CD8-positive, alpha-beta memory T cell (primary cell): ENCODE data around the gene ADGRB3. TPM values are rescaled to one million over a fixed set of nuclear protein-coding genes. Genes with fewer than 3 reads are reported as not detected.

Source experiments
- CTCF ChIA-PET: fragments of 350-600 bp; sonication (Branson Sonifier 250); formaldehyde crosslinking; loops from one replicate; lab custom pipeline; 2021; ENCODE audit warnings: antibody characterized with exemption; lab: Charles Lee
- POLR2A ChIA-PET: fragments of 350-600 bp; sonication (Branson Sonifier 250); formaldehyde crosslinking; loops from one replicate; lab custom pipeline; 2021; ENCODE audit warnings: antibody characterized with exemption; lab: Charles Lee
- DNase-seq, 5 donors: peaks; one replicate each; pipeline versions ENCODE4 v3.0.0 to v3.0.0-alpha.2; 2020 to 2022; ENCODE audit warnings: mixed read lengths in 1 of 5
- H3K27ac ChIP-seq: one replicate; pipeline ENCODE4 v1.7.0; 2013; ENCODE audit warnings: low read depth, mild to moderate bottlenecking, low read length, moderate library complexity
- H3K27me3 ChIP-seq: 2 replicates; pipeline ENCODE4 v1.7.0; 2013; ENCODE audit warnings: low read length, mild to moderate bottlenecking; ENCODE audit not compliant: insufficient read depth, poor library complexity, severe bottlenecking
- H3K36me3 ChIP-seq: 2 replicates; pipeline ENCODE4 v1.7.0; 2013; ENCODE audit warnings: mild to moderate bottlenecking, low read length, moderate library complexity; ENCODE audit not compliant: insufficient read depth
- H3K4me1 ChIP-seq: 2 replicates; pipeline ENCODE4 v1.7.0; 2013; ENCODE audit warnings: mild to moderate bottlenecking, low read length, moderate library complexity; ENCODE audit not compliant: insufficient read depth
- H3K4me3 ChIP-seq: 2 replicates; pipeline ENCODE4 v1.7.0; 2013; ENCODE audit warnings: mild to moderate bottlenecking, low read length
- H3K9me3 ChIP-seq: 2 replicates; pipeline ENCODE4 v1.7.0; 2013; ENCODE audit warnings: mild to moderate bottlenecking, low read length
- H3K27ac Mint-ChIP-seq, 8 donors: one replicate each; pipeline ENCODE4 v1.8.0; 2020 to 2021; ENCODE audit warnings: mixed read lengths in 8 of 8, mild to moderate bottlenecking in 6 of 8, inconsistent platforms in 3 of 8, moderate library complexity in 3 of 8
- H3K27me3 Mint-ChIP-seq, 2 donors: one replicate each; pipeline ENCODE4 v1.8.0; 2020 to 2021; ENCODE audit warnings: mixed read lengths in 2 of 2, mild to moderate bottlenecking in 1 of 2, moderate library complexity in 1 of 2
- H3K36me3 Mint-ChIP-seq, 3 donors: one replicate each; pipeline ENCODE4 v1.8.0; 2020 to 2021; ENCODE audit warnings: mixed read lengths in 3 of 3, inconsistent platforms in 1 of 3, mild to moderate bottlenecking in 1 of 3
- H3K4me1 Mint-ChIP-seq, 3 donors: one replicate each; pipeline ENCODE4 v1.8.0; 2020 to 2021; ENCODE audit warnings: mixed read lengths in 3 of 3, inconsistent platforms in 1 of 3, mild to moderate bottlenecking in 1 of 3
- H3K4me3 Mint-ChIP-seq, 7 donors: one replicate each; pipeline ENCODE4 v1.8.0; 2020 to 2021; ENCODE audit warnings: mixed read lengths in 7 of 7, mild to moderate bottlenecking in 6 of 7, moderate library complexity in 4 of 7, inconsistent platforms in 2 of 7
- H3K9me3 Mint-ChIP-seq, 5 donors: one replicate each; pipeline ENCODE4 v1.8.0; 2020 to 2022; ENCODE audit warnings: mixed read lengths in 5 of 5, mild to moderate bottlenecking in 3 of 5, moderate library complexity in 2 of 5, inconsistent platforms in 1 of 5
- polyA plus RNA-seq: library from polyadenylated mRNA; unstranded; fragments of 300-500 nt; fragmentation: Illumina TruSeq; gene quantifications from one replicate; pipeline ENCODE4 v1.2.3, GENCODE V29; 2021
- total RNA-seq, 2 experiments: library from RNA; stranded (reverse); gene quantifications; one replicate each; pipeline ENCODE4 v1.2.3, GENCODE V29; 2021

Gene ADGRB3
- total and polyA plus RNA-seq, 3 experiments from 2014 or later, result not detected

DNA sequence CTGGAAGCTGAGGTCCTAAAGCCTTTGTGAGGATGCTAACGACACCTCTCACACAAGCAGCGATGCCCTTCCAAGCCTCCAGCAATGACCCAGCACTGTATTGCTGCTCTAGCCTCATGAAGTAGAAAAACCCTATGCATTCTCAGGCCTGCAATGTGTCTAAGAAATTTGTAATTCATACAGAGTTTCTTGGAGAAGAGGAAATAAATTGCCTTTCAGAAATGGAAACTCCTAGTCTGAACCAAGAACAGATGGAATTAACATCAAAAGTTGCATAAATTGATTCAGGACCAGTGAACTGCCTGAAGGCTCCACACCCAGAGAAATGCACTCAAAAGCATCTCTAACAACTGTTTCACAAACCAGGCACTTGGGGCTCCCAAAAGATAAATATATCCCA lies 353.6 kb downstream of the ADGRB3 start:
- no peaks in the 10 kb centered on the region for H3K36me3 Mint-ChIP-seq
- H3K9me3 Mint-ChIP-seq, result peaks cover 0 to 4% (median 0%) of the 10 kb centered on the region in 5 donors
- H3K27ac Mint-ChIP-seq, result no peak overlapping the region
- no peak for DNase-seq
- no peak overlapping the region for H3K27ac ChIP-seq
- H3K36me3 ChIP-seq, result no peaks in the 10 kb centered on the region
- CTCF ChIA-PET, result no interaction called here
- no peak overlapping the region for H3K4me3 ChIP-seq
- H3K27me3 Mint-ChIP-seq, result no peaks in the 10 kb centered on the region
- H3K9me3 ChIP-seq, result no peaks in the 10 kb centered on the region
- no peak overlapping the region for H3K4me3 Mint-ChIP-seq
- POLR2A ChIA-PET, result no interaction called here
- no peaks in the 10 kb centered on the region for H3K27me3 ChIP-seq
- H3K4me1 ChIP-seq, result no peaks in the 10 kb centered on the region
- H3K4me1 Mint-ChIP-seq, result no peaks in the 10 kb centered on the region

DNA sequence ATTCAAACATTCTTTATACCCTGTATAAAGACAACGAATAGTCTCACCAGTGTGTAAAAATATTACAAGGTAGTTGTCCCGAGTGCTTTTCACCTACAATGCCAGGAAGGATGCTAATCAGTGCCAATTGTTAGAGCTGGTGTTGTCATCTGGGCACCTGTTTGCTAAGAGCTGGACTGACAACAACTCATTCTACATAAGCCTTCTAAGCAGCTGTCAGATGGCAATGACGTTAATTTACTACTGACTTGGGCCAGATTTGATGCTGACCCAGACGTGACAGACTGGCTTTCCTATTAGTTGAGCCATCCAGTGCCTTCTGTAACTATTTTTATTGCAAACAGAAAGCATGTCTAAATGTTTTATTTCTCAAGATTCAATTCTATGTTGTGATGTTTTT lies 355.2 kb downstream of the ADGRB3 start:
- H3K27ac Mint-ChIP-seq, result no peak overlapping the region
- Histone ChIP-seq H3K27me3 (no peaks in the 10 kb centered on the region), H3K27ac (no peak overlapping the region), H3K9me3 (no peaks in the 10 kb centered on the region), H3K4me3 (no peak overlapping the region), H3K4me1 (no peaks in the 10 kb centered on the region), H3K36me3 (no peaks in the 10 kb centered on the region)
- peaks cover 0 to 4% (median 0%) of the 10 kb centered on the region in 5 donors for H3K9me3 Mint-ChIP-seq
- H3K4me3 Mint-ChIP-seq, result no peak overlapping the region
- ChIA-PET POLR2A (no interaction called here), CTCF (no interaction called here)
- H3K36me3 Mint-ChIP-seq, result no peaks in the 10 kb centered on the region
- no peaks in the 10 kb centered on the region for H3K4me1 Mint-ChIP-seq
- H3K27me3 Mint-ChIP-seq, result no peaks in the 10 kb centered on the region
- no peak for DNase-seq

DNA sequence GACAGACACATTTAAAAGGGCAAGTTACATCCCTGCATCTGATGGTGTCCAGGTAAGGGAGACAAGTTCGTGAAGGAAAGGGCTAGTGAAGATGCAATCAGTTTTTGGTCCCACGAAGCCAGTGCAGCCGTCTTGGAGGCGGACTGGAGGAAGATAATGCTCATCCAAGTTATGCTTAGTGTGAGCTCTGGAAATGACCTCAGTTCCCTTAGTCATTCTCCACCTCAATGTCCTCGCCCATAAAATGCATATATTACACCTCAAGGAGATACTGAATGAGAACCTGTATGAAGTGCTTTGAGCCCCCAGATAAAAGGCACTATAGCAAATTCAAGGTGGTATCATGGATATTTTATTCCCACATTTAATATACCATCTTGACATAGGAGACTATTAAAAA lies 358.8 kb downstream of the ADGRB3 start:
- H3K9me3 ChIP-seq, result no peaks in the 10 kb centered on the region
- no peaks in the 10 kb centered on the region for H3K36me3 Mint-ChIP-seq

DNA sequence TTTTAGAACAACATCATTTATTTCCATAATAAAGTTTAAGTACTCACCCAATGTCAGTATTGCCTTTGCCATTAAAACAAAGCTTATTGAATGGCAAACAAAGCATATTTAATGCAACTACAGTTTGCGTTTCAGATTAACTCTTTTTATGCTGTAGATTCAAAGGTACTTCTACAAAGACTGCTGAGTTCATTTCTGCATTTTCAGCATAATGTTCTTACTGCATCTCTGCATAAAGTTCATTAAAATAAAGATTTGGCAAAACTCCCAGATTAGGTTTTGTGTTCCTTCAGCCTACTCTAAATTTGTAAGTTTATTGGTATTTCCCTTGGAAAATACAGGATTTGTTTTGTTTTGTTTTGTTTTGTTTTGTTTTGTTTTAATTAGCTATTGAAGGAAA lies 359.4 kb downstream of the ADGRB3 start:
- Mint-ChIP-seq H3K9me3 (peaks cover 0 to 4% (median 0%) of the 10 kb centered on the region in 5 donors), H3K36me3 (no peaks in the 10 kb centered on the region), H3K4me3 (no peak overlapping the region), H3K27me3 (no peaks in the 10 kb centered on the region), H3K27ac (no peak overlapping the region), H3K4me1 (no peaks in the 10 kb centered on the region)
- Histone ChIP-seq H3K4me1 (no peaks in the 10 kb centered on the region), H3K36me3 (no peaks in the 10 kb centered on the region), H3K9me3 (no peaks in the 10 kb centered on the region), H3K27me3 (no peaks in the 10 kb centered on the region), H3K27ac (no peak overlapping the region), H3K4me3 (no peak overlapping the region)
- no peak for DNase-seq
- ChIA-PET CTCF (no interaction called here), POLR2A (no interaction called here)

More for the DNA sequence above, 358.8 kb downstream of the ADGRB3 start:
- Histone ChIP-seq H3K27ac (no peak overlapping the region), H3K27me3 (no peaks in the 10 kb centered on the region), H3K4me3 (no peak overlapping the region), H3K4me1 (no peaks in the 10 kb centered on the region), H3K36me3 (no peaks in the 10 kb centered on the region)
- no peak overlapping the region for H3K4me3 Mint-ChIP-seq
- no peak for DNase-seq
- peaks cover 0 to 4% (median 0%) of the 10 kb centered on the region in 5 donors for H3K9me3 Mint-ChIP-seq
- H3K27me3 Mint-ChIP-seq, result no peaks in the 10 kb centered on the region
- ChIA-PET POLR2A (no interaction called here), CTCF (no interaction called here)
- H3K27ac Mint-ChIP-seq, result no peak overlapping the region
- no peaks in the 10 kb centered on the region for H3K4me1 Mint-ChIP-seq

DNA sequence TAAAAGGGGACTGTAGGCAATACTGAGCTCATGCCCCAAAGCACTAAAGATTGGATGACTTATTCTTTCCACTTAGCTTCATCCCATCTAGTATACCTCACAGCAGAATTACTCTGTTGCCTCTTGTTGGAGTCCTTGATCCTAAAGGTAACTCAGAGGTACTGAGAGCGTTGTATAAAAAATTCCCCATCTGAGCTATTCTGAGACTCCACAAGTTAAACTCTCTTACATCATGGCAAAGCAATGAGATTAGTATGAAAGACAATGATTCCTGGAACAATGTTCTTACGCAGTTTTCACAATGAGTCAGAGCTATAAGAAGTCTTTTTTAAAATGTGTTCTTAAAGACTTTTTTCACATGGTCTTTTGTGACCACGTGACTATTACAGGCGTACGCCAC lies 370.1 kb downstream of the ADGRB3 start:
- H3K27me3 Mint-ChIP-seq, result no peaks in the 10 kb centered on the region
- Histone ChIP-seq H3K4me3 (no peak overlapping the region), H3K27me3 (no peaks in the 10 kb centered on the region), H3K9me3 (no peaks in the 10 kb centered on the region), H3K36me3 (no peaks in the 10 kb centered on the region), H3K27ac (no peak overlapping the region), H3K4me1 (no peaks in the 10 kb centered on the region)
- no peak overlapping the region for H3K27ac Mint-ChIP-seq
- peaks cover 0 to 9% (median 2%) of the 10 kb centered on the region in 5 donors for H3K9me3 Mint-ChIP-seq
- H3K4me3 Mint-ChIP-seq, result no peak overlapping the region
- no peaks in the 10 kb centered on the region for H3K4me1 Mint-ChIP-seq
- CTCF ChIA-PET, result no interaction called here
- POLR2A ChIA-PET, result no interaction called here
- DNase-seq, result no peak
- H3K36me3 Mint-ChIP-seq, result no peaks in the 10 kb centered on the region

DNA sequence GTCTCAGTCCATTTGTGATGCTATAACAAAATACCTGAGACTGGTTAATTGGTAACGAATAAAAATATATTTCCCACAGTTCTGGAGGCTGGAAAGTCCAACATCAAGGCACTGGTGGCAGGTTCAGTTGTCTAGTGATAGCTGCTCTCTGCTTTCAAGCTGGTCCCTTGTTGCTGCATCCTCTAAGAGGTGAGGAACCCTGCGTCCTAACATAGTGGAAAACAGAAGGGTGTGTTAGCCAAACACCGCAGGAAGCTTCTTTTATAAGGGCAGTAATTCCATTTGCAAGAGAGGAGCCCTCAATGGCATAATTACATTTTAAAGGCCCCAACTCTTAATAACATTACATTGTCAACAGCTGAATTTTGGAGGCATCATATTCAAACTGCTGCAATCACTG lies 372.7 kb downstream of the ADGRB3 start:
- H3K36me3 Mint-ChIP-seq, result no peaks in the 10 kb centered on the region
- POLR2A ChIA-PET, result no interaction called here
- no peaks in the 10 kb centered on the region for H3K4me1 ChIP-seq

DNA sequence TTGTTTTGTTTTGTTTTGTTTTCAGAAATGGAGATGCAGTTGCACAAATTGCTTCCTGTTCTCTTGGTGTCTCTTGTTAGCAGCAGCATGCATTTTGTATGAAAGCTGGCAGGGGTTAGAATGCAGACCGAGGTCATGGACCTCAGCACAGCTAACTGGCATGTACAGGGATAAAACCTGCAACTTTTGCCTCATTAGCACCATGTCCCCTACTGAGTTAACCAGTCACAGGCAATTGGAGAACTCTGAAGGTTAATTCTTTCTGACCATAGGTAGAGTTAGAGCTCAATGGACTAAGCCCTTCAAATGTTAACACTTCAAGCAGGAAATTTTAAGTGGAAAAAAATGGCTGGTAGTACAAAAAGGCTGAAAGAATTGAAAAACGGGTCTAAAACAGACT lies 377.1 kb downstream of the ADGRB3 start:
- no peaks in the 10 kb centered on the region for H3K4me1 Mint-ChIP-seq
- H3K27me3 Mint-ChIP-seq, result no peaks in the 10 kb centered on the region
- no peak overlapping the region for H3K27ac Mint-ChIP-seq
- DNase-seq, result no peak
- H3K36me3 Mint-ChIP-seq, result no peaks in the 10 kb centered on the region
- POLR2A ChIA-PET, result no interaction called here
- H3K27ac ChIP-seq, result no peak overlapping the region
- no peak overlapping the region for H3K4me3 ChIP-seq
- H3K4me1 ChIP-seq, result no peaks in the 10 kb centered on the region
- no peak overlapping the region for H3K4me3 Mint-ChIP-seq
- H3K9me3 ChIP-seq, result no peaks in the 10 kb centered on the region
- no peaks in the 10 kb centered on the region for H3K36me3 ChIP-seq
- CTCF ChIA-PET, result no interaction called here
- peaks cover 0 to 3% (median 0%) of the 10 kb centered on the region in 5 donors for H3K9me3 Mint-ChIP-seq
- no peaks in the 10 kb centered on the region for H3K27me3 ChIP-seq

More for the DNA sequence above, 372.7 kb downstream of the ADGRB3 start:
- no peaks in the 10 kb centered on the region for H3K27me3 ChIP-seq
- Mint-ChIP-seq H3K27ac (no peak overlapping the region), H3K4me1 (no peaks in the 10 kb centered on the region), H3K4me3 (no peak overlapping the region), H3K27me3 (no peaks in the 10 kb centered on the region), H3K9me3 (peaks cover 0 to 6% (median 2%) of the 10 kb centered on the region in 5 donors)
- no peak for DNase-seq
- no peak overlapping the region for H3K4me3 ChIP-seq
- CTCF ChIA-PET, result no interaction called here
- no peak overlapping the region for H3K27ac ChIP-seq
- H3K9me3 ChIP-seq, result no peaks in the 10 kb centered on the region
- no peaks in the 10 kb centered on the region for H3K36me3 ChIP-seq

DNA sequence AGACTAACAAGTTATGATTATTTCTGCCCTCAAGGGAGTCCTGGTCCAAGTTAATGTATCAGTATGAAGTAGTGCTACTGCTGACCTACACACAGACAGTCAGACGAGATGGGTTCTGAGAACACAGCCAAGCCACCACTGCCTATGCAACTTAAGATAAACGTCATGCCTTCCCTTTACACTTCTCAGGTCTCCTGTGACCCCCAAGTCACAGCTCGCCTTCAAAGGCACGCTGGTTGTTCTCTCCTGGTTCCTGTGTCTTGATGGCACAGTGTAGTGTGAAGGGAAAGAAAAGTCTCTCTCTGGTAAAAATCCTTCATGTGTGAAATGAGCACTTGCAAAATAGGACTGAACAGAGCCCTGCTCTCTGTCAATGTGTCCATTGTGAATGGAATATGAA lies 377.8 kb downstream of the ADGRB3 start:
- Histone ChIP-seq H3K9me3 (no peaks in the 10 kb centered on the region), H3K27me3 (no peaks in the 10 kb centered on the region), H3K4me1 (no peaks in the 10 kb centered on the region), H3K4me3 (no peak overlapping the region), H3K36me3 (no peaks in the 10 kb centered on the region), H3K27ac (no peak overlapping the region)
- Mint-ChIP-seq H3K4me3 (no peak overlapping the region), H3K36me3 (no peaks in the 10 kb centered on the region), H3K27ac (no peak overlapping the region), H3K9me3 (peaks cover 0 to 3% (median 0%) of the 10 kb centered on the region in 5 donors), H3K27me3 (no peaks in the 10 kb centered on the region), H3K4me1 (no peaks in the 10 kb centered on the region)
- ChIA-PET POLR2A (no interaction called here), CTCF (no interaction called here)
- DNase-seq, result no peak

DNA sequence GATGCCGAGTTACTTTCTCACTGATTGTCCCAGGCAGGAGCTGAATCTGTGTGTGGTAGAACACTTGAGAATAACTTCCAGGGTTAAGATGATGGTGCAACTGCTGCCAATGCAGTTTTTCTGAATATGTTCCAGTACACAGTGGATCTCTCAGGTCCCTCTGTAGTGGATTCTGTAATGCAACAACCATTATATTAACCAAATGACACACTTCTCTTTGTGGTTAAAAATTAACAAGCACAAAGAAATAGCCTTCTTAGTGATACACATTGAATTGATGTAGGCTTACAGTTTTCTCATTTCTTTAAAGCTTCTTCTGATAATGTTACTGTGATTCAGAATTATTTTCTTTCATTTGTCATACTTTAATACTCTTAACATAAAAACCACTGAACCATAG lies 383.8 kb downstream of the ADGRB3 start:
- Mint-ChIP-seq H3K9me3 (peaks cover 0 to 3% (median 0%) of the 10 kb centered on the region in 5 donors), H3K27me3 (no peaks in the 10 kb centered on the region), H3K4me1 (no peaks in the 10 kb centered on the region), H3K27ac (no peak overlapping the region), H3K4me3 (no peak overlapping the region), H3K36me3 (no peaks in the 10 kb centered on the region)
- Histone ChIP-seq H3K27me3 (no peaks in the 10 kb centered on the region), H3K4me1 (no peaks in the 10 kb centered on the region), H3K27ac (no peak overlapping the region), H3K36me3 (no peaks in the 10 kb centered on the region), H3K4me3 (no peak overlapping the region), H3K9me3 (no peaks in the 10 kb centered on the region)
- POLR2A ChIA-PET, result no interaction called here
- DNase-seq, result no peak
- CTCF ChIA-PET, result no interaction called here
